Activated CD4-positive, alpha-beta T cell treated with anti-CD3 and anti-CD28 coated beads, Interleukin-2, amount 50 U/mL, for 24 hours (primary cell): Measurements from ENCODE around the gene NLRX1.
"Not testable (repeated sequence)": the region's sequence is repeated elsewhere in the genome, so short reads cannot be mapped to it uniquely, and the experiment has no call there.

Experiments
- DNase-seq, 2 donors: peaks; one replicate each; pipeline ENCODE4 v3.0.0-alpha.2; 2020; ENCODE audit warnings: low read depth in 1 of 2, low spot score in 1 of 2

Gene NLRX1

GRCh38 chr11:119184399-119184798, 15.9 kb downstream of the NLRX1 start:
- not testable (repeated sequence) for DNase-seq

DNA sequence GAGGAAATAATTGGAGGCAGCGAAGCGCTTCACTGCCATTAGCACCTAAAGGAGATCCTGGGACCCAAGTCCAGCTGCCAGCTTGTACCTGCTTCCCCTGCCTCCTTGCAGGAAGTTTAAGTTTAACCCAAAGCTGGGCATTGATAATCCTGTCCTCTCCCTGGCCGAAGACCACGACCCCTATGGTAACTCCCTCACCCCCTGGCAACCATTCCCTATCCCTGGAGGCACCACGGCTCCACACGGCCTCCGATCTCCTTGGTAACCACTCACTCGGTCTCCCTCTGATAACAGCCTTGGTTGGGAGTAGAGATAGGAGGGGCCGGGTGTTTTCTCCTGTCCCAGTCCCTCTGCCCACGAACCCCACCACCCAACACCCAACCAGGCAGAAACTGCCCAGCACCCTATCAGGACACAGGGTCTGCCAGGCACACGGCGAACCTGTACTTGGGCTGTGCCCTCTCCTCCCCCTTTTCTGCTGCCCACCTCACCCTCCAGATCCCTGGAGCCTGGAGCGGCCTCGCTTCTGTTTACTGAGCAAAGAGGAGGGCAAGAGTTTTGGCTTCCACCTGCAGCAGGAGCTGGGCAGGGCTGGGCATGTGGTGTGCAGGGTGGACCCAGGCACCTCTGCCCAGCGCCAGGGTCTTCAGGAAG, 17.6 kb downstream of the NLRX1 start:
- DNase-seq: no peak

GRCh38 chr11:119187123-119187892, 18.8 kb downstream of the NLRX1 start:
- no peak for DNase-seq

DNA sequence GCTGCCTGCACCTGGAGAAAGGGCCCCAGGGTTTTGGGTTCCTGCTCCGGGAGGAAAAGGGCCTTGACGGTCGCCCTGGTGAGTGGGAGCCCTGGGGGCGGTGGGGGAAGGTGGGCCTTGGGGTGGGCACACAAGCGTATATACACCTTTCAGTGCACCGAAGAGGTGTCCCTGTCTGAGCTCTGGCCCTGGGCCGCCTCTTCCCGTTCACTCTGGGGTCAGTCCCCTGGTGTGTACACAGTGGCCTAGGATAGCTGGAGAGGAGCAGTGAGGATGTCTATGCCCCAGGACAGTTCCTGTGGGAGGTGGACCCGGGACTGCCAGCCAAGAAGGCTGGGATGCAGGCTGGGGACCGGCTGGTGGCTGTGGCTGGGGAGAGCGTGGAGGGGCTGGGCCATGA, 19.5 kb downstream of the NLRX1 start:
- no peak for DNase-seq

GRCh38 chr11:119188887-119189286, 20.4 kb downstream of the NLRX1 start:
- DNase-seq: no peak

DNA sequence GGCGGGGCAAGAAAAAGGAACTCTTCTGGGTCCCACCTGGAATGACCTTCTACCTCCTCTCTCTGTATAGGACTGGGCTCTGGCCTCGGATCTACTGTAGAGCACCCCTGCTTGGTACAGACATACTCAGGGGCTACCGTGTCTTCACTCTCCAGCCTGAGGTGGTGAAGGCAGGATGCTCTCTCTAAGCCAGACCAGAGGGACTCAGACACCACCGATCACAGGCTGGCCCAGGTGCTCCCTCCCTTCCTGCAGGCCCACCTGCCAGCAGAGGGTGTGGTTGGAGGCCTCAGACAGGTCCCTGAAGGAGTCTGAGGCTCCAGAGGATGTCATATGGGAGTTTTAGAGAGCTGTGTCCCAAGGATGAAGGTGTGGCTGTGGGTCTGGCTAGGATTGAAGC, 20.9 kb downstream of the NLRX1 start:
- no peak for DNase-seq

- DNase-seq: no peak
These were observed 22.0 kb downstream of the NLRX1 start for GRCh38 chr11:119190531-119190930.

GRCh38 chr11:119191265-119191664, 22.7 kb downstream of the NLRX1 start:
- DNase-seq: not testable (repeated sequence)

DNA sequence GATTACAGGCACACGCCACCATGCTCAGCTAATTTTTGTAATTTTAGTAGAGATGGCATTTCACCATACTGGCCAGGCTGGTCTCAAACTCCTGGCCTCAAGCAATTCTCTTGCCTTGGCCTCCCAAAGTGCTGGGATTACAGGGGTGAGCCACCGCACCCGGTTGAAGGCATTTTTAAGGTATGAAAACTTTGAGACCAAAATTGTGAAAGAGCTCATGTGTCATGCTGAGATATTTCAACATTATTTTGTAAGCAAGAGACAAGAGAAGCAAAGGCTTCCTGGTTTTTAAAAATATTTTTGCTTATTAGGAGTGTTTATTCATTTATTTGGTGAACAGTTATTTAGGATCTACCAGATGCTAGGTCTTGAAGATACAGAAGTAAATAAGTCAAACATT, 23.6 kb downstream of the NLRX1 start:
- no peak for DNase-seq

GRCh38 chr11:119193001-119193400, 24.5 kb downstream of the NLRX1 start:
- no peak for DNase-seq

GRCh38 chr11:119193626-119194025, 25.1 kb downstream of the NLRX1 start:
- DNase-seq: no peak

DNA sequence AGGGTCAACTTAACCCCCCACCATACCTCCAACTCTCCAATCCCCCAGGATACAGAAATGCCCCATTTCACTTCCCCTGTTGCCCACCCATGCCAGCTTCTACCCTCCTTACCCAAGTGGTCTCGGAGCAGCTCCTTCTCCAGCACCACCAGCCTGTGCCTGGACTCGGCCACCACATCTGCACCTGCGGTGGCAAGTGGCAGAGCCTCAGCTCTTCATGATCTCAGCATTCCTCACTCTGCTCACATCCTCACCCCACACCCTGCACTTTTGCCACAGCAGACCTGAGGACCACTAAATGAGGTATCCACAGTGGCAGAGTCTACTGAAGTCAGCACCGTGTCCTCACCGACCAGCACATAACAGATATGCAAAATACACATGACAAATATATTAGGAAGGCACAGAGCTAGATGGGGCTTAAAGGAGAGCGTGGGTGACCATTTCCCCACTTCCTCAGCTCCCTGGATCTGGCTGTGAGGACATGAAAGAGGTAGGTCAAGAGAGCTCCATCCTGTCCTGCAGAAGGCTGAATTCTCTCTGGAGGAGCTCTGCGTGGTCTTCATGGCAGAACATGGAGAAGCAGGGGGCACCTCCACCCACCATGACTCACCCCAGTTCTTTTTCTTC, 26.4 kb downstream of the NLRX1 start:
- DNase-seq: no peak

GRCh38 chr11:119195680-119196079, 27.2 kb downstream of the NLRX1 start:
- DNase-seq: no peak

- DNase-seq: peak; percentile 14 to 70
These were observed 28.4 kb downstream of the NLRX1 start for GRCh38 chr11:119196833-119197483.

DNA sequence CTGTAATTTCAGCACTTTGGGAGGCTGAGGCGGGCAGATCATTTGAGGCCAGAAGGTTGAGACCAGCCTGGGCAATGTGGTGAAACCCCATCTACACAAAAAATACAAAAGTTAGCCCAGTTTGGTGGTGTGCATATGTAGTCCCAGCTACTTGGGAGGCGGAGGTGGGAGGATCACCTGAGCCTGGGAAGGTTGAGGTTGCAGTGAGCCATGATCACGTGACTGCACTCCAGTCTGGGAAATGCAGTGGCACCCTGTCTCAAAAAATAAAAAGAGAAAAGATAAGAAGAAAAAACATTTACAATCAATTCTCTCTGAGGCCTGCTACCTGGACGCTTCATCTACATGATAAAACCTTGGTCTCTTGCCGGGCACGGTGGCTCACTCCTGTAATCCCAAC, 30.4 kb downstream of the NLRX1 start:
- no peak for DNase-seq

DNA sequence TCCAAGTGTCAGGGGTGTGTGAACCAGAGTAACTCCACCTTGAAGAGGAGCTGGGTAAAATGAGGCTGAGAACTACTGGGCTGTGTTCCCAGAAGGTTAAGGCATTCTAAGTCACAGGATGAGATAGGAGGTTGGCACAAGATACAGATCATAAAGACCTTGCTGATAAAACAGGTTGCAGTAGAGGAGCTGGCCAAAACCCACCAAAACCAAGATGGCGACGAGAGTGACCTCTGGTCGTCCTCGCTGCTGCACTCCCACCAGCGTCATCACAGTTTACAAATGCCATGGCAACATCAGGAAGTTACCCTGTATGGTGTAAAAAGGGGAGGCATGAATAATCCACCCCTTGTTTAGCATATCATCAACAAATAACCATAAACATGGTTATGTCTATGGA, 32.7 kb downstream of the NLRX1 start:
- DNase-seq: not testable (repeated sequence)

GRCh38 chr11:119202554-119202953, 34.0 kb downstream of the NLRX1 start:
- DNase-seq: no peak

- no peak for DNase-seq
These were observed 35.5 kb downstream of the NLRX1 start for GRCh38 chr11:119204066-119204465.

GRCh38 chr11:119205080-119205479, 36.6 kb downstream of the NLRX1 start:
- DNase-seq: no peak

GRCh38 chr11:119205574-119206510, 37.3 kb downstream of the NLRX1 start, which contains the start of gene CBL:
Gene CBL, plus strand, starts transcription at chr11:119206339. Its CDS starts 79 bp downstream, at chr11:119206418.
- DNase-seq: peak; percentile 98 to 99
